Trophoblast cell (in vitro differentiated cells and primary cell): ENCODE results near the gene NEB.

Experiments used
- DNase-seq, 2 donors: peaks; one replicate each; pipeline ENCODE4 v3.0.0-alpha.2; 2016
- H2AFZ ChIP-seq: 2 replicates; pipeline ENCODE4 v1.6.1; 2013; ENCODE audit warnings: low read length, moderate library complexity, mild to moderate bottlenecking; ENCODE audit not compliant: insufficient read depth, poor library complexity
- H2AK5ac ChIP-seq: 2 replicates; pipeline ENCODE4 v1.6.1; 2013; ENCODE audit warnings: mild to moderate bottlenecking, low read length
- H2BK120ac ChIP-seq: 2 replicates; pipeline ENCODE4 v1.6.1; 2013; ENCODE audit warnings: low read length, mild to moderate bottlenecking, moderate library complexity; ENCODE audit not compliant: insufficient read depth, poor library complexity
- H2BK12ac ChIP-seq: 2 replicates; pipeline ENCODE4 v1.6.1; 2013; ENCODE audit warnings: mild to moderate bottlenecking, low read length, moderate library complexity
- H2BK5ac ChIP-seq: 2 replicates; pipeline ENCODE4 v1.6.1; 2013; ENCODE audit warnings: low read length, low read depth, moderate library complexity, mild to moderate bottlenecking; ENCODE audit not compliant: poor library complexity
- H3K14ac ChIP-seq: 2 replicates; pipeline ENCODE4 v1.6.1; 2013; ENCODE audit warnings: mild to moderate bottlenecking, low read length
- H3K18ac ChIP-seq: 2 replicates; pipeline ENCODE4 v1.6.1; 2013; ENCODE audit warnings: mild to moderate bottlenecking, low read length
- H3K23ac ChIP-seq: 2 replicates; pipeline ENCODE4 v1.6.1; 2013; ENCODE audit warnings: low read length
- H3K27ac ChIP-seq: 2 replicates; pipeline ENCODE4 v1.5.1; 2013; ENCODE audit warnings: low read depth, mild to moderate bottlenecking, inconsistent platforms, low read length, moderate library complexity
- H3K27me3 ChIP-seq: 2 replicates; pipeline ENCODE4 v1.6.1; 2013; ENCODE audit warnings: inconsistent platforms, mild to moderate bottlenecking, low read length, moderate library complexity; ENCODE audit not compliant: insufficient read depth
- H3K36me3 ChIP-seq, 2 experiments: 1 replicate in 1 of 2; 2 replicates in 1 of 2; pipeline ENCODE4 v1.6.1; 2013; ENCODE audit warnings: low read length in 2 of 2, mild to moderate bottlenecking in 2 of 2, moderate library complexity in 1 of 2; ENCODE audit not compliant: insufficient read depth in 2 of 2, control insufficient read depth in 1 of 2
- H3K4ac ChIP-seq: 2 replicates; pipeline ENCODE4 v1.6.1; 2013; ENCODE audit warnings: low read depth, mild to moderate bottlenecking, low read length, moderate library complexity
- H3K4me1 ChIP-seq, 2 experiments: 1 replicate in 1 of 2; 2 replicates in 1 of 2; pipeline ENCODE4 v1.6.1; 2013; ENCODE audit warnings: low read length in 2 of 2, mild to moderate bottlenecking in 2 of 2, moderate library complexity in 1 of 2; ENCODE audit not compliant: insufficient read depth in 2 of 2, control insufficient read depth in 1 of 2
- H3K4me2 ChIP-seq: 2 replicates; pipeline ENCODE4 v1.6.1; 2013; ENCODE audit warnings: inconsistent platforms, mild to moderate bottlenecking, low read length, moderate library complexity
- H3K4me3 ChIP-seq: 2 replicates; pipeline ENCODE4 v1.5.1; 2013; ENCODE audit warnings: mild to moderate bottlenecking, low read depth, low read length, inconsistent platforms
- H3K79me1 ChIP-seq: one replicate; pipeline ENCODE4 v1.6.1; 2013; ENCODE audit warnings: low read length
- H3K79me2 ChIP-seq: 2 replicates; pipeline ENCODE4 v1.6.1; 2013; ENCODE audit warnings: low read length, mild to moderate bottlenecking; ENCODE audit not compliant: control insufficient read depth, insufficient read depth, poor library complexity
- H3K9ac ChIP-seq: 2 replicates; pipeline ENCODE4 v1.6.1; 2013; ENCODE audit warnings: mild to moderate bottlenecking, low read length
- H3K9me3 ChIP-seq: 2 replicates; pipeline ENCODE4 v1.6.1; 2013; ENCODE audit warnings: low read depth, mild to moderate bottlenecking, control low read depth, inconsistent platforms, low read length; ENCODE audit not compliant: insufficient read depth
- H4K12ac ChIP-seq: 2 replicates; pipeline ENCODE4 v1.6.1; 2013; ENCODE audit warnings: low read depth, mild to moderate bottlenecking, low read length, moderate library complexity
- H4K8ac ChIP-seq: 2 replicates; pipeline ENCODE4 v1.6.1; 2013; ENCODE audit warnings: low read depth, mild to moderate bottlenecking, low read length, moderate library complexity
- H4K91ac ChIP-seq: one replicate; pipeline ENCODE4 v1.6.1; 2013; ENCODE audit warnings: low read depth, mild to moderate bottlenecking, low read length, moderate library complexity
- WGBS: extraction: QIAGEN DNeasy Blood & Tissue Kit; methylation state at CpG from one replicate; pipeline ENCODE4 v1.1.7; 2013; ENCODE audit warnings: missing lambda C conversion rate; ENCODE audit not compliant: insufficient read length, insufficient coverage; ENCODE audit errors: extremely low coverage; 5-methylcytosine and 5-hydroxymethylcytosine counted together

The NEB gene

DNA sequence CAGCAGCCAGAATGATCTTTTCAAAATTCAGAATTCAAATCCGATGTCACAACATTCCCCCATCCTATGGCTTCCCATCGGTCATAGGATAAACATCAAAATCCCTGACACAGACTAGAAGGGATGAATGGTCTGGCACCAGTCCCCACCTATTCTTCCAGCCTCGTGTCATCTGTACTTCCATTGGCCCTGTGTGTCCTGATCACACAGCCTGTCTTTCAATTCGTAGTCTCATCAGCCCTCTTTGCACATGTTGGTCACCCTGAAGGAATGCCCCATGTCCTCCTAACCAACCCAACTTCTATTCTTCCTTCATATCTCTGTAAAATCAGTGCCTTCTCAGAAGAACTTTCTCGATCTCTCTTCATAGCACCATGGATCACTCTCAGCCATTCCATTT is 157.2 kb downstream of the NEB start:
- no peak overlapping the region for H3K9ac ChIP-seq

DNA sequence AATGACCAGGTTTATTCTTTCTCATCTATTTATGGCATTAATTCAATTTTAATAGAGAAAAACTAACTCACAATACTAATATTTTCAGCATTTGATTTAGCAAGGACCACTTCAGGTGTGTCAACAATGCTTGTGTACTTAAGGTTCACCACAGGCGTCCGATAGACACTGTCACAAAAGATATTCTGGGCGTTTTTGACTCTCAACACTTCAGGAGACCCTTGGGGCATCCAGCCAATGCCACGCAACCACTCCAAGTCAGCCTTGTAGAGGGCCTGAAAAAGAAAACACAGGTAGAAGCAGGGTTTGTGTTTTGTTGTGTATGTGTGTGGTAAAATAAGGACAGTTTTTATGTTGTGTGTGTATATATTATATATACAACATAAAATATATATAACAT is 158.2 kb downstream of the NEB start:
- H3K27me3 ChIP-seq = no peaks in the 10 kb centered on the region
- H2BK120ac ChIP-seq = no peak overlapping the region
- DNase-seq = no peak
- H3K27ac ChIP-seq = no peak overlapping the region
- H3K14ac ChIP-seq = no peak overlapping the region
- H4K91ac ChIP-seq = no peak overlapping the region
- no peak overlapping the region for H2BK5ac ChIP-seq
- H3K9me3 ChIP-seq = no peaks in the 10 kb centered on the region
- H3K4me3 ChIP-seq = no peak overlapping the region
- no CpG with 5 or more reads among the region's 4 CpGs for WGBS
- H3K4ac ChIP-seq = no peak overlapping the region
- no peaks in the 10 kb centered on the region for H3K4me1 ChIP-seq
- no peak overlapping the region for H3K9ac ChIP-seq
- H2BK12ac ChIP-seq = no peak overlapping the region
- no peaks in the 10 kb centered on the region for H3K79me2 ChIP-seq
- H3K23ac ChIP-seq = no peak overlapping the region
- no peak overlapping the region for H3K4me2 ChIP-seq
- no peaks in the 10 kb centered on the region for H3K79me1 ChIP-seq
- no peak overlapping the region for H3K18ac ChIP-seq
- no peaks in the 10 kb centered on the region for H3K36me3 ChIP-seq
- no peak overlapping the region for H2AFZ ChIP-seq
- no peak overlapping the region for H2AK5ac ChIP-seq
- no peak overlapping the region for H4K8ac ChIP-seq
- no peak overlapping the region for H4K12ac ChIP-seq

More for the DNA sequence above, 157.2 kb downstream of the NEB start:
- Histone ChIP-seq H3K27me3 (no peaks in the 10 kb centered on the region), H2AK5ac (no peak overlapping the region), H3K36me3 (no peaks in the 10 kb centered on the region), H3K18ac (no peak overlapping the region), H3K79me2 (no peaks in the 10 kb centered on the region), H3K4me3 (no peak overlapping the region), H3K4ac (no peak overlapping the region), H2AFZ (no peak overlapping the region), H2BK12ac (no peak overlapping the region), H4K8ac (no peak overlapping the region), H3K14ac (no peak overlapping the region), H2BK5ac (no peak overlapping the region), H3K9me3 (no peaks in the 10 kb centered on the region), H3K23ac (no peak overlapping the region), H2BK120ac (no peak overlapping the region), H3K79me1 (no peaks in the 10 kb centered on the region), H4K12ac (no peak overlapping the region), H3K27ac (no peak overlapping the region), H3K4me1 (no peaks in the 10 kb centered on the region), H3K4me2 (no peak overlapping the region), H4K91ac (no peak overlapping the region)
- WGBS = no CpG with 5 or more reads among the region's 5 CpGs
- no peak for DNase-seq

DNA sequence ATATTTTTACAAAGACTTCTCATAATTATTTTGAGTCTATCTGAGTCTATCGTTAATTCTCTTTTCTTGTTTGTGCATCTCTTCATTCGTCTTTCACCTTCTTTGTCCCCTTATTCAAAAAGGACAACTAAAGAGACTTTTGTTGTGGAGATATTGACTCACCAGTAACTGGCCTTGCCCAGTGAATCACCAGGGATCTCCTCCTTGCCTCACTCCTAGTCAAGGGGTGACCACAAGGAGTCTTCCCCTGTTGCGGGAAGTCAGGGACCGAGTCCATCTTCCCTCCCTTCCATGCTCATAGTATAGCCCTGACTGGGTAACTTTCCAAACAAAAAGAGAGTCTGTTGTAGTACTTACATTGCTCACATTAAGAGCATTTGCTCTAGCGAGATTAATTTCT is 158.9 kb downstream of the NEB start:
- no peaks in the 10 kb centered on the region for H3K79me1 ChIP-seq
- H3K27me3 ChIP-seq = no peaks in the 10 kb centered on the region
- no peak overlapping the region for H3K23ac ChIP-seq
- no CpG with 5 or more reads among the region's 5 CpGs for WGBS
- H3K27ac ChIP-seq = no peak overlapping the region
- no peak overlapping the region for H3K4me2 ChIP-seq
- no peak overlapping the region for H3K9ac ChIP-seq
- H3K14ac ChIP-seq = no peak overlapping the region
- no peaks in the 10 kb centered on the region for H3K4me1 ChIP-seq
- H3K9me3 ChIP-seq = no peaks in the 10 kb centered on the region
- H3K36me3 ChIP-seq = no peaks in the 10 kb centered on the region
- H4K91ac ChIP-seq = no peak overlapping the region
- H2BK120ac ChIP-seq = no peak overlapping the region
- H3K4ac ChIP-seq = no peak overlapping the region
- H2BK5ac ChIP-seq = no peak overlapping the region
- H2BK12ac ChIP-seq = no peak overlapping the region
- H4K8ac ChIP-seq = no peak overlapping the region
- DNase-seq = no peak
- H4K12ac ChIP-seq = no peak overlapping the region
- H2AK5ac ChIP-seq = no peak overlapping the region
- H3K18ac ChIP-seq = no peak overlapping the region
- no peaks in the 10 kb centered on the region for H3K79me2 ChIP-seq
- H3K4me3 ChIP-seq = no peak overlapping the region
- H2AFZ ChIP-seq = no peak overlapping the region

DNA sequence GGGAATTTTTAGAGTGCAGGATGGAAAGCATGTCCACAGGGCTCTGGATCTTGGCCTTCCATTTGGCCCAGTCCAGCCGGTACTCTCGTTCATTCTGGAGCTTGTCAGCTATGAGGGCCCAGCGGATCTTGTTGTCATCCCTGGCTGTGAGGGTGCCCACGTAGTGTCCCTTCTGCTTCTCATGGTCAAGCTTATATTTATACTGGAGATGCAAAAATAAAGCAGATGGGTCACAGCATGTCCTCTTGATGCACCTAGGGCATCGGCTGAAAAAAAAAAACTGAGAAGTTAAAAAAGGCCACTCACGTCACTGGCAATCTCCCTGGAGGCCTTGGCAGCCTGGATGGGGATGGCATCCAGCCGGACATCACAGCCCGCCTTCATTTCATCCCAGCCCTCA is 164.1 kb downstream of the NEB start:
- Histone ChIP-seq H2BK5ac (no peak overlapping the region), H2AK5ac (no peak overlapping the region), H2BK120ac (no peak overlapping the region), H2AFZ (no peak overlapping the region), H3K18ac (no peak overlapping the region), H3K79me2 (no peaks in the 10 kb centered on the region), H3K4me3 (no peak overlapping the region), H3K9me3 (no peaks in the 10 kb centered on the region), H3K23ac (no peak overlapping the region), H2BK12ac (no peak overlapping the region), H3K27ac (no peak overlapping the region), H3K4ac (no peak overlapping the region), H3K4me1 (no peaks in the 10 kb centered on the region), H4K12ac (no peak overlapping the region), H3K14ac (no peak overlapping the region), H4K91ac (no peak overlapping the region), H3K4me2 (no peak overlapping the region), H3K36me3 (no peaks in the 10 kb centered on the region), H3K27me3 (no peaks in the 10 kb centered on the region), H3K9ac (no peak overlapping the region), H4K8ac (no peak overlapping the region), H3K79me1 (no peaks in the 10 kb centered on the region)
- no peak for DNase-seq
- no CpG with 5 or more reads among the region's 8 CpGs for WGBS
